Neural progenitor cell (in vitro differentiated cells): ENCODE results near the gene CBR3. TPM values are rescaled to one million over a fixed set of nuclear protein-coding genes. Genes with fewer than 3 reads are reported as not detected.

Experiments
- DNase-seq: peaks from one replicate; pipeline ENCODE4 v3.0.0-alpha.2; 2016; ENCODE audit warnings: low spot score
- H2AFZ ChIP-seq: fragments of 200-600 bp; sonication (generic); replicated peaks from 2 replicates; pipeline ENCODE4 v1.6.1; 2016; ENCODE audit warnings: antibody characterized with exemption
- H3F3A ChIP-seq: fragments of 200-600 bp; sonication (generic); 2 replicates; pipeline ENCODE4 v1.6.1; 2016; ENCODE audit warnings: antibody characterized with exemption, low read depth
- H3K27ac ChIP-seq: fragments of 200-600 bp; sonication (generic); 2 replicates; pipeline ENCODE4 v1.5.1; 2016; ENCODE audit warnings: mild to moderate bottlenecking
- H3K27me3 ChIP-seq: fragments of 200-600 bp; sonication (generic); 2 replicates; pipeline ENCODE4 v1.6.1; 2016; ENCODE audit warnings: mild to moderate bottlenecking, moderate library complexity
- H3K36me3 ChIP-seq: fragments of 200-600 bp; sonication (generic); 2 replicates; pipeline ENCODE4 v1.5.1; 2016
- H3K4me1 ChIP-seq: fragments of 200-600 bp; sonication (generic); 2 replicates; pipeline ENCODE4 v1.6.1; 2016; ENCODE audit warnings: mixed run types
- H3K4me2 ChIP-seq: fragments of 200-600 bp; sonication (generic); 2 replicates; pipeline ENCODE4 v1.6.1; 2016
- H3K4me3 ChIP-seq: fragments of 200-600 bp; sonication (generic); 2 replicates; pipeline ENCODE4 v1.5.1; 2016
- H3K79me2 ChIP-seq: fragments of 200-600 bp; sonication (generic); 2 replicates; pipeline ENCODE4 v1.6.1; 2016; ENCODE audit warnings: low read depth
- H3K9ac ChIP-seq: fragments of 200-600 bp; sonication (generic); 2 replicates; pipeline ENCODE4 v1.6.1; 2016
- H3K9me3 ChIP-seq: fragments of 200-600 bp; sonication (generic); 2 replicates; pipeline ENCODE4 v1.5.1; 2016; ENCODE audit warnings: low read depth
- H4K20me1 ChIP-seq: fragments of 200-600 bp; sonication (generic); 2 replicates; pipeline ENCODE4 v1.6.1; 2016; ENCODE audit warnings: low read depth
- H3K27ac Mint-ChIP-seq: 3 replicates; pipeline ENCODE4 v1.8.0; 2021; ENCODE audit warnings: mixed read lengths
- H3K27me3 Mint-ChIP-seq: 2 replicates; pipeline ENCODE4 v1.8.0; 2022; ENCODE audit warnings: low read depth, mild to moderate bottlenecking, inconsistent platforms, moderate library complexity, mixed read lengths; ENCODE audit not compliant: insufficient read depth
- H3K36me3 Mint-ChIP-seq: 3 replicates; pipeline ENCODE4 v1.8.0; 2021; ENCODE audit warnings: mixed read lengths
- H3K4me1 Mint-ChIP-seq: 3 replicates; pipeline ENCODE4 v1.8.0; 2021; ENCODE audit warnings: mixed read lengths
- H3K4me3 Mint-ChIP-seq: 3 replicates; pipeline ENCODE4 v1.8.0; 2021; ENCODE audit warnings: mild to moderate bottlenecking, moderate library complexity, mixed read lengths
- H3K9me3 Mint-ChIP-seq: 3 replicates; pipeline ENCODE4 v1.8.0; 2020; ENCODE audit warnings: mixed read lengths
- EZH2 ChIP-seq: fragments of 200-600 bp; sonication (generic); IDR thresholded peaks from 2 replicates; pipeline ENCODE4 v1.6.1; 2017; ENCODE audit warnings: antibody characterized with exemption, mild to moderate bottlenecking, moderate library complexity
- EZH2phosphoT487 ChIP-seq: fragments of 200-600 bp; sonication (generic); IDR thresholded peaks from 2 replicates; pipeline ENCODE4 v1.6.1; 2017; ENCODE audit warnings: antibody characterized with exemption
- total RNA-seq: library from RNA; depleted of rRNA; stranded (reverse); fragments of >200 nt; gene quantifications from 2 replicates; pipeline ENCODE4 v1.2.3, GENCODE V29; 2015; ENCODE audit warnings: low replicate concordance
- TF ChIP-seq, protein P1 (sequence below): fragments of 200-600 bp; sonication (generic); IDR thresholded peaks from 2 replicates; pipeline ENCODE4 v1.5.1; 2017; ENCODE audit warnings: antibody characterized with exemption, mild to moderate bottlenecking

The CBR3 gene
- total RNA-seq, 1 donor from 2014 or later: not detected

DNA sequence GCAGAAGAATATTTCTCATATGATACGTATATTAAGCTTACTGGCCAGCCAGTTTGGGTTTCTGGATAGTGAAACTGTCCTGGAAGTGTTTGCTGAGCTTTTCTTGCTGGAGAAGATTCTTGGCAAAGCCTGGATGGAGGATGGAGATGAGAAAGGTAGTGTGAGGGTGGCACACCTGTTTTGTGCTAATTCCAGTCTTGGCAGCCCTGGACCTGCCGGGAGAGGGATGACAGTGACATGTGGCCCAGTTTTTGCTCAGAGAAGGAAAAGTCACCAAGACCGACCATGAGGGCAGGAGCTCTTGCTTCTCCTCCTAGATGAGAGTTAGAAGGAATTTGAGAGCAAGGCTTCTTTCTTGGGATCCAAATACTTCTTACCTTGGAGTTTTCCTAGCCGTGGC is 55.9 kb downstream of the CBR3 start:
- H3K4me2 ChIP-seq: no peak overlapping the region
- Mint-ChIP-seq H3K9me3 (peaks cover 5% of the 10 kb centered on the region), H3K36me3 (no peaks in the 10 kb centered on the region), H3K27me3 (no peaks in the 10 kb centered on the region), H3K4me1 (peaks cover 5% of the 10 kb centered on the region), H3K4me3 (no peak overlapping the region), H3K27ac (no peak overlapping the region)
- TF ChIP-seq EZH2 (no peak), EZH2phosphoT487 (no peak)
- TF ChIP-seq, protein P1, sequence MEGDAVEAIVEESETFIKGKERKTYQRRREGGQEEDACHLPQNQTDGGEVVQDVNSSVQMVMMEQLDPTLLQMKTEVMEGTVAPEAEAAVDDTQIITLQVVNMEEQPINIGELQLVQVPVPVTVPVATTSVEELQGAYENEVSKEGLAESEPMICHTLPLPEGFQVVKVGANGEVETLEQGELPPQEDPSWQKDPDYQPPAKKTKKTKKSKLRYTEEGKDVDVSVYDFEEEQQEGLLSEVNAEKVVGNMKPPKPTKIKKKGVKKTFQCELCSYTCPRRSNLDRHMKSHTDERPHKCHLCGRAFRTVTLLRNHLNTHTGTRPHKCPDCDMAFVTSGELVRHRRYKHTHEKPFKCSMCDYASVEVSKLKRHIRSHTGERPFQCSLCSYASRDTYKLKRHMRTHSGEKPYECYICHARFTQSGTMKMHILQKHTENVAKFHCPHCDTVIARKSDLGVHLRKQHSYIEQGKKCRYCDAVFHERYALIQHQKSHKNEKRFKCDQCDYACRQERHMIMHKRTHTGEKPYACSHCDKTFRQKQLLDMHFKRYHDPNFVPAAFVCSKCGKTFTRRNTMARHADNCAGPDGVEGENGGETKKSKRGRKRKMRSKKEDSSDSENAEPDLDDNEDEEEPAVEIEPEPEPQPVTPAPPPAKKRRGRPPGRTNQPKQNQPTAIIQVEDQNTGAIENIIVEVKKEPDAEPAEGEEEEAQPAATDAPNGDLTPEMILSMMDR: no peak
- no peak overlapping the region for H3K4me3 ChIP-seq
- no peak overlapping the region for H2AFZ ChIP-seq
- H3K4me1 ChIP-seq: peaks cover under 1% of the 10 kb centered on the region
- H3K27me3 ChIP-seq: no peaks in the 10 kb centered on the region
- H3K9me3 ChIP-seq: no peaks in the 10 kb centered on the region
- H4K20me1 ChIP-seq: peaks cover 4% of the 10 kb centered on the region
- H3K27ac ChIP-seq: no peak overlapping the region
- H3F3A ChIP-seq: no peaks in the 10 kb centered on the region
- H3K79me2 ChIP-seq: no peaks in the 10 kb centered on the region
- no peak for DNase-seq
- H3K36me3 ChIP-seq: no peaks in the 10 kb centered on the region
- H3K9ac ChIP-seq: no peak overlapping the region

DNA sequence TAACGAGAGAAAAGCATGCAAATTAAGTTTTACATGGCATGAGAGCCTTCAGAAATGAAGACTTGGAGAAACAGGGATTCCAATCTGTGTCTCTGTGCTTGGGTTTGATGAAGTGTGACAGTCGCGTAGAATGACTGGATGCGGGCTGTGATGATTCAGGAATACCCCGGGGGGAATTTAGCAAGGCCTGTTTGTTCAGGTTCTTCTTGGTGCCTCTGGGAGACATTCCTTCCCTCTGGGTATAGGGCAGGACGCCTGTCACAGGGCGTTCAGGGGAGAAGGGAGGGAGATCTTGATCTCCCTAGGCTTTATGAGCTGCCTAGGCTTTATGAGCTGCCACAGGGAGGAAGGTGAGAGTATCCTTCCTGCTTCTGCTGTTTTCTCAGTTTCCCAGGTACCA is 58.3 kb downstream of the CBR3 start:
- no peak overlapping the region for H3K27ac ChIP-seq

DNA sequence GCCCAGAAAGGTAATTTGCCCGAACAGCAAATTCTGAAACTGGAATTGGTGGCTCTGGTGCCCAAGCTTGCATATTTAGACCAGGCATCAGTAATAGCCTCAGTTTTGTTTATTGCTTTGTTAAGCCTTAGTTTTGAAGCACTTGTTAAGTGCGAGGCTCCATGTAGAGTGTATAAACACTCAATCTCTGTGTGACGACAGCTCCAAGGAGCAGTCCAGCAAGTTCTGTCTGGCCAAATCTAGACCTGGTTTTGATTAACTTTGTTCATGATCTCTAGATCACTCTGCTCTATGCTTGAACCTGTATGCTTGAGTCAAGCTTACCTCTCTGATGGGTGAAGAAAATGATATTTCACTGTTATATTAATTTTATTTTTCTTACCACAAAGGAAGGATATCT is 59.1 kb downstream of the CBR3 start:
- H4K20me1 ChIP-seq: no peaks in the 10 kb centered on the region
- no peak overlapping the region for H3K27ac ChIP-seq
- Mint-ChIP-seq H3K9me3 (peaks cover 7% of the 10 kb centered on the region), H3K36me3 (peaks cover 6% of the 10 kb centered on the region), H3K27me3 (no peaks in the 10 kb centered on the region), H3K4me1 (no peaks in the 10 kb centered on the region), H3K4me3 (no peak overlapping the region), H3K27ac (no peak overlapping the region)
- no peak overlapping the region for H2AFZ ChIP-seq
- peaks cover 4% of the 10 kb centered on the region for H3K4me1 ChIP-seq
- H3K27me3 ChIP-seq: no peaks in the 10 kb centered on the region
- no peaks in the 10 kb centered on the region for H3K36me3 ChIP-seq
- DNase-seq: no peak
- H3K79me2 ChIP-seq: no peaks in the 10 kb centered on the region
- no peak overlapping the region for H3K4me2 ChIP-seq
- H3K4me3 ChIP-seq: no peak overlapping the region
- TF ChIP-seq EZH2phosphoT487 (no peak), EZH2 (no peak)
- TF ChIP-seq, protein P1: no peak
- H3K9me3 ChIP-seq: no peaks in the 10 kb centered on the region
- H3F3A ChIP-seq: no peaks in the 10 kb centered on the region
- no peak overlapping the region for H3K9ac ChIP-seq

More for the DNA sequence above, 58.3 kb downstream of the CBR3 start:
- peaks cover 4% of the 10 kb centered on the region for H3K36me3 Mint-ChIP-seq
- H3K4me1 Mint-ChIP-seq: peaks cover 4% of the 10 kb centered on the region
- H4K20me1 ChIP-seq: no peaks in the 10 kb centered on the region
- no peak overlapping the region for H3K4me3 Mint-ChIP-seq
- no peak for DNase-seq
- TF ChIP-seq EZH2 (no peak), EZH2phosphoT487 (no peak)
- TF ChIP-seq, protein P1: no peak
- H3F3A ChIP-seq: no peaks in the 10 kb centered on the region
- H3K4me2 ChIP-seq: no peak overlapping the region
- no peak overlapping the region for H3K4me3 ChIP-seq
- H3K36me3 ChIP-seq: no peaks in the 10 kb centered on the region
- no peaks in the 10 kb centered on the region for H3K27me3 ChIP-seq
- H3K4me1 ChIP-seq: peaks cover 4% of the 10 kb centered on the region
- no peak overlapping the region for H3K9ac ChIP-seq
- no peaks in the 10 kb centered on the region for H3K27me3 Mint-ChIP-seq
- H3K9me3 Mint-ChIP-seq: peaks cover 7% of the 10 kb centered on the region
- peak overlapping the region; percentile 50 for H3K27ac Mint-ChIP-seq
- no peaks in the 10 kb centered on the region for H3K9me3 ChIP-seq
- H2AFZ ChIP-seq: no peak overlapping the region
- H3K79me2 ChIP-seq: no peaks in the 10 kb centered on the region
